ENCODE measurements around the gene LCE1C. TPM values are rescaled to one million over a fixed set of nuclear protein-coding genes. Genes with fewer than 3 reads are reported as not detected.

Gene LCE1C
- polyA plus RNA-seq (2013, experiment 1 of 2; ENCODE audit: insufficient read length), result not detected
- polyA plus RNA-seq (2013, experiment 2 of 2; ENCODE audit: insufficient read length), result not detected

DNA sequence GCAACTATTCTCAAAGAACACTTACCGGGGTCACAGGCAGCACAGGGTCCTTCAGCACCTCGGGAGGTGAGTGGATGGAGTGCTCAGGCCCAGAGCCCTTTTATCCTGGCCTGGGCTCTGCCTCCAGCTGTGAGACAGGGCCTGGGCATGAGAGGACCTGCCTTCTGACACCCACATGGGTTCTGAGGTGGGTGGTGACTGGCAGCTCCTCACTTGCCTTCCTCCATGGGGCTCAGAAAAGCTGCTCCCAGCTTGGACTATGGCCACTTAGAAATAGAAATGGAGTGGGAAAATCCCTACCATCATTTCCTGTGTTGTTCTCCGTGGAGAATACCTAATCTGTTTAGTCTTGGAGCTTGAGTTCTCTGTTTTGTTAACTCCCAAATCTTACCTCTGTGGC lies at the start of gene LCE1C:
TSS of gene LCE1C (minus strand) at position 76 of the 400 bp plus-strand sequence. CDS start 1,173 bp downstream, outside the sequence.
- DNase-seq, result no peak

DNA sequence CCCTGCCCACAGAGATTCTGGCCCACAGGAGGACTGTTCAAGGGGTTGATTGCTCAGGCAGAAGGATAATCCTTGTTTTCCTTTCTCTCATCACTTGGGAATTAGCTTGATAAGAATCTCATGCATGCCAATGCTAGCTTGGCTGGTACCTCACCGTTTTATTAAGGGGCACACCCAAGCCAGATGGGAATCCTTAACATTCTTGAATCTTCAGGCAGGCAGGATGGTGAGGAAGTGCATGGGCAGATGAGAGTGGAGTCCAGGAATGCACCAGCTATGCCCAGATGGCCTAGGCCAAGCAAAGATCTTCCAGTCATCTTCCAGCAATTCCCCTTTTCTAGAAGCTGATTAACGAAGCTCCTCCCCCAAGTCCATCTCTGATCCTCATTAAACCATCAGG lies 49.2 kb upstream of the LCE1C start:
- DNase-seq, result no peak

GRCh38 chr1:152842556-152842955 lies 36.1 kb upstream of the LCE1C start, which contains the start of gene LCE6A:
Gene LCE6A, plus strand, starts transcription at chr1:152842856. Its CDS starts 665 bp downstream, at chr1:152843521.
- no peak for DNase-seq

- DNase-seq, result no peak
Measured at GRCh38 chr1:152836870-152837269, 30.4 kb upstream of the LCE1C start.

DNA sequence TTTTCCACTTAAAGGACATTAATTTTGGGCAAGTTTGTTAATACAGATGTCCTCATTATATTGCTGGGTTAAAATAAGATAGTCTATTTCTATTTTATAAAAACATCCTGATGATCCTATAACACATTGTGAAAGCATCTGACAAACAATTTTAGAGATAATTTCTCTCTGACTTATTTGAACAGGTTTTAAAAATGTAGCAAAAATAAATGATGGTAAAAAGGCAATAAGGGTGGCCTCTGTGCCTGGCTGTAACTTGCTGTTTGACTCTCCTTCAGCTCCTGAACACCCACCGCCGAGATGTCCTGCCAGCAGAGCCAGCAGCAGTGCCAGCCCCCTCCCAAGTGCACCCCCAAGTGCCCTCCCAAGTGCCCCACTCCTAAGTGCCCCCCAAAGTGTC lies 20.7 kb upstream of the LCE1C start, which contains the start of gene LCE1A:
TSS of gene LCE1A (plus strand) at position 301 of the 400 bp plus-strand sequence. CDS start at position 301, 0 bp downstream.
- DNase-seq, result no peak

DNA sequence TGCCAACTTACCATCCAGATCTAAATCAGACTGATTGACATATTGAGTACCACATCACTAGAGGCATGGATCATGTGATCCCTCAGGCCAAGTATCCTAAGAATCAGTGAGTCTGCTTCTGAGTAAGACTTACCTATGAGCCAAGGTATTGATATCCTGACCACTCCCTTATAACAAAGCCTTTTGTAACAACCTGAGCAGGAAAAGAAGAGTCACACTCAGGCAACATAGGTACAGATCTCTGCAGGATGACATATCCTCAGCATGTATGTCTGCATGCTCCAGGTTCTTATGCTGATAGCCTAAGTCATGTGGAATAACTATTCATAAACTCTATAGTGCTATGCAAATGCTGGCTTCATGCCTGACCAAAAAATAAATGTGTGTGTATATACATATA lies 18.5 kb upstream of the LCE1C start:
- no peak for DNase-seq

GRCh38 chr1:152823294-152823693 lies 16.8 kb upstream of the LCE1C start:
- DNase-seq, result no peak

GRCh38 chr1:152817309-152817708 lies 10.9 kb upstream of the LCE1C start:
- no peak for DNase-seq

DNA sequence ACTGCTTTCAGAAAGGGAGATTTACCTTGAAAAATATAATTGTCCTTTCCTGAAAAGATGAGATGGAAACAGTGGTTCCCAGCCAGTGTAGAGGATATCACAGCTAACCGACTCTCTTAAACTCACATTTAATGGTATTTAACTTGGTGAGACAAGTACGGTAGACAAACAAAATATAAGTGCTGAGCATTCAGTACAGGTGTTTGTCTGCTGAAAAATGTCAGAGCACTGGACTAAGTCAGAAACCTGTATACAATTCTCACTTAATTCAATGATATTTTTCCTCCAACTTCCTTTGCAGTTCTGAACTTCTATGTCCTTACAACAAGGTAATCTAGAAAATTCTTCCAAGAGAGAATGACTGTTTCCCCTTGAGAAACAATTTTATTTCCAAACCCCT lies 5.2 kb upstream of the LCE1C start, which contains the start of gene LCE1B:
TSS of gene LCE1B (plus strand) at position 301 of the 400 bp plus-strand sequence. CDS start 476 bp downstream, outside the sequence.
- DNase-seq, result no peak

- DNase-seq, result no peak
Measured at GRCh38 chr1:152811050-152811449, 4.6 kb upstream of the LCE1C start.

- no peak for DNase-seq
Measured at GRCh38 chr1:152801333-152801732, 5.1 kb downstream of the LCE1C start.

- DNase-seq, result no peak
Measured at GRCh38 chr1:152796421-152796820, 10.0 kb downstream of the LCE1C start, which contains the start of gene LCE1D. Gene LCE1D, plus strand, starts transcription at chr1:152796721. Its CDS starts 1,074 bp downstream, at chr1:152797795.

- DNase-seq, result no peak
Measured at GRCh38 chr1:152795686-152796085, 10.8 kb downstream of the LCE1C start.

- DNase-seq, result no peak
Measured at GRCh38 chr1:152786077-152786476, 20.4 kb downstream of the LCE1C start, which contains the start of gene LCE1E. Gene LCE1E, plus strand, starts transcription at chr1:152786257. Its CDS starts 1,043 bp downstream, at chr1:152787300.

DNA sequence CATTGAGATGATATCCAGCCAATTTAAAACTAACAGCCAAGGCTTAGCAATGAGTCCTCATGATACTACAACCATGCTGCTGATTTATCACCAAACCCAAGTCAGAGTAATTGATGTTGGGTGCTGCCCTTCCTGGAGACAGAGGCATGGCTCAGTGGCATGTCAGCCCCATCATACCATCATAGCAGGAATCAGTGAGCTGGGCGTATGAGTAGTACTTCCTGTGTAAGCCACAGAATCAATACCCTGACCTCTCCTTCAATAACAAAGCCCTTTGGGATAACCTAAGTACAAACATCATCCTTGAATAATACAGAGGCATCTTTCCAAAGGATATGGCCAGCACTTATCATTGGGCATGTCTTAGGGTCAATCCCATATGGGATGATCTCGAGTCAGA lies 23.4 kb downstream of the LCE1C start:
- no peak for DNase-seq

- DNase-seq, result no peak
Measured at GRCh38 chr1:152777510-152778137, 28.8 kb downstream of the LCE1C start.

DNA sequence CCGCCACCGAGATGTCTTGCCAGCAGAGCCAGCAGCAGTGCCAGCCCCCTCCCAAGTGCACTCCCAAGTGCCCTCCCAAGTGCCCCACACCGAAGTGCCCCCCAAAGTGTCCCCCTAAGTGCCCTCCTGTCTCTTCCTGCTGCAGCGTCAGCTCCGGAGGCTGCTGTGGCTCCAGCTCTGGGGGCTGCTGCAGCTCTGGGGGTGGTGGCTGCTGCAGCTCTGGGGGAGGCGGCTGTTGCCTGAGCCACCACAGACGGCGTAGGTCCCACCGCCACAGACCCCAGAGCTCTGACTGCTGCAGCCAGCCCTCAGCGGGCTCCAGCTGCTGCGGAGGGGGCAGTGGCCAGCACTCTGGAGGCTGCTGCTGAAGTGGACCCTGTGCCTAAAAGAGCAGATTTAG lies 30.1 kb downstream of the LCE1C start:
- DNase-seq, result no peak

- DNase-seq, result no peak
Measured at GRCh38 chr1:152774875-152775274, 31.6 kb downstream of the LCE1C start, which contains the start of gene LCE1F. Gene LCE1F, plus strand, starts transcription at chr1:152775140. Its CDS starts 1,232 bp downstream, at chr1:152776372.

GRCh38 chr1:152770411-152770810 lies 36.0 kb downstream of the LCE1C start:
- DNase-seq, result no peak

GRCh38 chr1:152768847-152769533 lies 37.5 kb downstream of the LCE1C start:
- DNase-seq, result no peak

DNA sequence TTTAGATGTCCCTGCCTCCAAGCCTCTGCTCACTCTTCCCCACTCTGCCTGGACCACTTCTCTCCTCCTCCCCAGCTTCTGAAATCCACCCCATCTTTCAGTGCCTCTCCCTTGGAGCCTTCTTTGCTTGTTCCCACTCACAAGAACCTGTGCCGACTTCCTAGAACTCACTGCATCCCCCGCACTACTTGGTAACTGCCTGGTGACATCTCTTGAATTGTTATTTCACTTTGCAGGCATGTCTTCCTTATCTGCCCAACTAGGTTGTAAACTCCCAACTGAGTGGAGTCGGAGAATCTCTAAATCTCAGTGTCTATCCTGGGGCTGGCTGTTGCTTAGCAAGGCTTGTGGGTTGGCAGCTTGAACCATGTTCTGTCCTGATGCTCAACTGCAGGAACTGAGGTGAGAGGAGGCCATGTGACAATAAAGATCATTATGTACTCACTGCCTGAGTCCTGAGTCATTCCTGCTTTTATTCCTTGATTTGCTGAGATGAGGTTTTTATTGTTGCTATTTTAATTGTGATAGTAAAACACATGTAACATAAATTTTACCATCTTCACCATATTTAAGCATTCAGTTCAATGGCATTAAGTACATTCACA lies 44.7 kb downstream of the LCE1C start:
- no peak for DNase-seq

DNA sequence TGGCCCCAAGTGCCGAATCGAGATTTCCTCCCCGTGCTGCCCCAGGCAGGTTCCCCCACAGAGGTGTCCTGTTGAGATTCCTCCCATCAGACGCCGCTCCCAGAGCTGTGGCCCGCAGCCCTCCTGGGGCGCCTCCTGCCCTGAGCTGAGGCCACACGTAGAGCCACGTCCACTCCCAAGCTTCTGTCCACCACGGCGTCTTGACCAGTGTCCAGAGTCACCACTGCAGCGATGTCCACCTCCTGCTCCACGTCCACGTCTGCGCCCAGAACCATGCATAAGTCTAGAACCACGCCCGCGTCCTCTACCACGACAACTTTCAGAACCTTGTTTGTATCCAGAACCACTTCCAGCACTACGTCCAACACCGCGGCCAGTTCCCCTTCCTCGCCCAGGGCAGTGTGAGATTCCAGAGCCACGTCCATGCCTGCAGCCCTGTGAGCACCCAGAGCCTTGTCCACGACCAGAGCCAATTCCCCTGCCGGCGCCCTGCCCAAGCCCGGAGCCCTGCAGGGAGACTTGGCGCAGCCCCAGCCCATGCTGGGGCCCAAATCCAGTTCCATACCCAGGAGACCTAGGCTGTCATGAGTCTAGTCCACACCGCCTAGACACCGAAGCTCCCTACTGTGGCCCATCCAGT lies 45.8 kb downstream of the LCE1C start:
- no peak for DNase-seq

All from fibroblast of skin of scalp (primary cell).